Measurements from ENCODE around the gene LIFR.

The LIFR gene

GRCh38 chr5:38548064-38548759, 8.2 kb downstream of the LIFR start:
- no peak for DNase-seq (ENCODE audit: low spot score)

- no peak for DNase-seq (ENCODE audit: low spot score)
These were observed 9.2 kb downstream of the LIFR start for GRCh38 chr5:38547257-38547656.

- no peak for DNase-seq (ENCODE audit: low spot score)
These were observed 9.7 kb downstream of the LIFR start for GRCh38 chr5:38546691-38547146.

- no peak for DNase-seq (ENCODE audit: low spot score)
These were observed 12.6 kb downstream of the LIFR start for GRCh38 chr5:38543886-38544285.

GRCh38 chr5:38543074-38543473, 13.4 kb downstream of the LIFR start:
- DNase-seq (ENCODE audit: low spot score), result no peak

GRCh38 chr5:38541174-38541725, 15.2 kb downstream of the LIFR start:
- no peak for DNase-seq (ENCODE audit: low spot score)

- no peak for DNase-seq (ENCODE audit: low spot score)
These were observed 16.1 kb downstream of the LIFR start for GRCh38 chr5:38540314-38540713.

GRCh38 chr5:38538161-38538560, 18.3 kb downstream of the LIFR start:
- no peak for DNase-seq (ENCODE audit: low spot score)

- no peak for DNase-seq (ENCODE audit: low spot score)
These were observed 18.9 kb downstream of the LIFR start for GRCh38 chr5:38537505-38537904.

GRCh38 chr5:38536968-38537367, 19.5 kb downstream of the LIFR start:
- no peak for DNase-seq (ENCODE audit: low spot score)

GRCh38 chr5:38535845-38536244, 20.6 kb downstream of the LIFR start:
- no peak for DNase-seq (ENCODE audit: low spot score)

- no peak for DNase-seq (ENCODE audit: low spot score)
These were observed 21.1 kb downstream of the LIFR start for GRCh38 chr5:38535248-38535750.

GRCh38 chr5:38534156-38534453, 22.3 kb downstream of the LIFR start:
- DNase-seq (ENCODE audit: low spot score), result no peak

GRCh38 chr5:38533286-38534155, 22.9 kb downstream of the LIFR start:
- no peak for DNase-seq (ENCODE audit: low spot score)

GRCh38 chr5:38532165-38532669, 24.2 kb downstream of the LIFR start:
- no peak for DNase-seq (ENCODE audit: low spot score)

- no peak for DNase-seq (ENCODE audit: low spot score)
These were observed 24.9 kb downstream of the LIFR start for GRCh38 chr5:38531518-38531917.

- no peak for DNase-seq (ENCODE audit: low spot score)
These were observed 26.3 kb downstream of the LIFR start for GRCh38 chr5:38529955-38530646.

- DNase-seq (ENCODE audit: low spot score), result no peak
These were observed 28.2 kb downstream of the LIFR start for GRCh38 chr5:38528162-38528703.

- no peak for DNase-seq (ENCODE audit: low spot score)
These were observed 29.0 kb downstream of the LIFR start for GRCh38 chr5:38527475-38527874.

GRCh38 chr5:38524022-38524421, 32.4 kb downstream of the LIFR start:
- DNase-seq (ENCODE audit: low spot score), result no peak

- DNase-seq (ENCODE audit: low spot score), result no peak
These were observed 37.0 kb downstream of the LIFR start for GRCh38 chr5:38519476-38519875.

- DNase-seq (ENCODE audit: low spot score), result no peak
These were observed 38.1 kb downstream of the LIFR start for GRCh38 chr5:38518341-38518740.

Data from LoVo (cell line).